Stimulated activated CD8-positive, alpha-beta memory T cell treated with anti-CD3 and anti-CD28 coated beads, Interleukin-4, amount 100 ng/mL, for 1 hour (primary cell): Measurements from ENCODE around the gene TEKTIP1.
"Not testable (repeated sequence)": the region's sequence is repeated elsewhere in the genome, so short reads cannot be mapped to it uniquely, and the experiment has no call there.

Source experiments
- DNase-seq, 2 donors: peaks; one replicate each; pipeline ENCODE4 v3.0.0-alpha.2; 2020; ENCODE audit warnings: low read depth in 2 of 2, low spot score in 1 of 2

TEKTIP1 gene

GRCh38 chr19:3581792-3582191 lies 42.8 kb downstream of the TEKTIP1 start:
- not testable (repeated sequence) for DNase-seq

- DNase-seq = not testable (repeated sequence)
Observed at GRCh38 chr19:3584036-3584802, 45.2 kb downstream of the TEKTIP1 start.

DNA sequence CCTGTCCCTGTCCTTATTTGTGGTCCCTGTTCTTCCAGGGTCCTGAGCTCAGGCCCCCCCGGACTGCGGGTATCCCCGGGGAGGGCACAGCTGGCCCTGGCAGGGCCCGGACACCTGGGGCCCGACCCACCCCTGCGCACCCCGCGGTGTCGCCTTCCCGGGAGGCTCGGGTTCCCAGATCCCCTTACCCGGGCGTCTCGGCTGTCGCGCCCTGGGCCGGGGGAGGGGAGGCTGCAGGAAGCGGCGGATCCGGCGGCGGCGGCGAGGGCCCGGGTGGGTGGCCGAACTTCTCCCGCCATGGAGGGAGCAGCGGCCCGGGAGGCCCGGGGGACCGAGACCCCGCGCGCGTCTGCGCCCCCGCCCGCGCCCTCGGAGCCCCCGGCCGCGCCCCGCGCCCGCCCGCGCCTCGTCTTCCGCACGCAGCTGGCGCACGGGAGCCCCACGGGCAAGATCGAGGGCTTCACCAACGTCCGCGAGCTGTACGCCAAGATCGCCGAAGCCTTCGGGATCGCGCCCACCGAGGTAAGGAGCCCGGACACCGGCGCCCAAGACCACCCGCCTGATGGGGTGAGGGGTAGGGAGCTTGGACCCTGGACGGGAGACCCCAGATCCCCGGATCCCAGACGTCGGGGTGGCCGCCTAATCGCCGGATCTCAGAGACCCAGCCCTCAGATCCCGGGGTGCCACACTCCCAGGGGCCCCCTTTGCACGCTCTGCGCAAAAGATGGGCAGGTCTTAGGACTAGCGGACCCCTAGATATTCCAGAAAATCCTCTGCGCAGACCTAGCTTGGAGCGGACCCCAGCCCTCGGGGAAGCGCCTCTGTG lies 46.5 kb downstream of the TEKTIP1 start, which contains the start of gene GIPC3:
Gene GIPC3, plus strand, starts transcription at position 178 of the 826 bp plus-strand sequence. Its CDS starts 120 bp downstream, at position 298.
- no peak for DNase-seq

DNA sequence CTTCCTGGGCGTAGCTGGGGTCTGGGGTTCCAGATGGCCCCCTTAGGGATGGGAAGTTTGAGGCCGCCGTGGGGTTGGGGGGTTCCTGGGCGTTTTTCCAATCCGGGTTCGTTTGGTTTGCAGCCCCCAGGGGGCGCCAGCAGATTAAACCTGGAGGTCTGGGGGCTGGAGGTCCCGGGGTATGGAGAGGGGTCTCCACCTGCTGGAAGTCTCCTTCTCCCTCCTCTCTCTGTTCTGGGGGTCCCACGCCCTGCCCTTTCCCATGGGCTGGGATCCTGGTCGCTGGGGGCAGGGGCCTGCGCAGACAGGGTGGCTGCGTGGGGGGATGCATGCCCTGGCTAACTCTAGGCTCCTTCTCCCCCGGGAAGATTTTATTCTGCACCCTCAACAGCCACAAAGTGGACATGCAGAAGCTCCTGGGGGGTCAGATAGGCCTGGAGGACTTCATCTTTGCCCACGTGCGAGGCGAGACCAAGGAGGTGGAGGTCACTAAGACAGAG lies 47.2 kb downstream of the TEKTIP1 start:
- no peak for DNase-seq

GRCh38 chr19:3586707-3587346 lies 47.9 kb downstream of the TEKTIP1 start:
- no peak for DNase-seq

DNA sequence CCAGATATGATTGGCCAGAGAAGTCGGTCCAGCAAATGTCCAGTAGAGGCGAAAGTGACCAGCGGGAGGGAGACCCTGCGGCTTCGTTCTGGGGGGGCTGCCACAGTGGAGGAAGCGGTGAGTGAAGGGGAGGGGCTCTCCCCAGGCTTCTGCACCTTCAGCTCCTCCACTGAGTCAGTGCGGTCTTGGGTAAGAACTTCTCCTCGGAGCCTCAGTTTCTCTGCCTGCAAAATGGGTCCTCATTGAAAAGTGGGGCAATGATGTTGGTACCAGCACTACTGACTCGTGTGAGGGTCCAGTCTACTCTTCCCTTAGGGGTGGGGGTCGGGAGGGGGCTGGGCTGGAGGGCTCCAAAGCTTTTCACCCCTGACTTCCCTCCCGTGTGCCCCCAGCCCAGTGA lies 50.5 kb downstream of the TEKTIP1 start:
- no peak for DNase-seq

DNA sequence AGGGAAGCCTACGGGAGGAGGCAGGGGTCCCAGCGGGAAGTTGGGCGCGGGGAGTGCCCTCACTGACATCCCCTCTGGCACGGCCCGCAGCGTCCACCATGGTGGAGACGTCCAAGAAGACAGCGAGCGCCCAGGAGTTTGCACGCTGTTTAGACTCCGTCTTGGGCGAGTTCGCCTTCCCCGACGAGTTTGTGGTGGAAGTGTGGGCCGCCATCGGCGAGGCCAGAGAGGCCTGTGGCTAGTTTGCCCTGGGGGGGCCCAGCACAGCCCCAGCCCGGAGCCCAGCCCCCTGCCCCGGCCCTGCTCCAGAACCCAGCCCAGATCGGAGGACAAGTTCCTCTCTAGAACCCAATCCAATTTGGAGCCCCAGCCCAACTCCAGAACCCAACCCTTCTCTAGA lies 51.0 kb downstream of the TEKTIP1 start:
- no peak for DNase-seq

DNA sequence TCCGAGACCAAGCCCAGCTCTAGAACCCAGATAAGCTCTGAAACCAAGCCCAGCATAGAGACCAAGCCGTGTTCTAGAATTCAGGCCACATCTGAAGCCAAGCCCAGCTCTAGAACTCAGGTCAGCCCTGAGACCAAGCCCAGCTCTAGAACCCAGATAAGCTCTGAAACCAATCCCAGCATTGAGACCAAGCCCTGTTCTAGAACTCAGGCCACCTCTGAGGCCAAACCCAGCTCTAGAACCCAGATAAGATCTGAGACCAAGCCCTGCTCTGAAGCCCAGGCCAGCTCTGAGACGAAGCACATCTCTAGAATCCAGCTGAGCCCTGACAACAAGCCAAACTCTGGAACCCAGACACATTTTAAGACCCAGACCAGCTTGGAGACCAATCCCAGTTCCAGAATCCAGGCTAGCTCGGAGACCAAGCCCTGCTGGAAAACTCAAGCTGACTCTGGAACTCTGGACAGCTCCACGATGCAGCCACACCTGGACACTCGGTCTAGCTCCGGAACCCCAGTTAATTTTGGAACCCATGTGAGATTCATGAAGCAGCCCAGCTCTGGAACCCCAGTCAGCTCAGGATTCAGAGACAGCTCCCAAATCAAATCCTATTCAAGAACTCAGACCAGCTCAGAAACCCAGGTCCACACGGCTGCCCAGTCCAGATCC lies 52.2 kb downstream of the TEKTIP1 start:
- no peak for DNase-seq

GRCh38 chr19:3591876-3592613 lies 53.1 kb downstream of the TEKTIP1 start:
- no peak for DNase-seq

GRCh38 chr19:3593156-3593555 lies 54.2 kb downstream of the TEKTIP1 start:
- no peak for DNase-seq
